H1 (cell line): ENCODE data around the gene PRDM10. TPM values are rescaled to one million over a fixed set of nuclear protein-coding genes. Genes with fewer than 3 reads are reported as not detected.

ENCODE experiments used
- CBX8 ChIP-seq: fragments of 300-800, 300-1000 bp; sonication (generic); IDR thresholded peaks from 2 replicates; pipeline ENCODE4 v1.7.1; 2016; ENCODE audit warnings: low read depth, low read length, borderline replicate concordance
- CEBPB ChIP-seq: IDR thresholded peaks from 2 replicates; pipeline ENCODE4 v1.6.1; 2012; ENCODE audit warnings: low read depth, low read length
- CHD7 ChIP-seq: fragments of 300-600 bp; sonication (generic); IDR thresholded peaks from 2 replicates; pipeline ENCODE4 v1.7.1; 2012; ENCODE audit warnings: low read length, moderate library complexity, mild to moderate bottlenecking, inconsistent platforms; ENCODE audit not compliant: insufficient replicate concordance
- NRF1 ChIP-seq: IDR thresholded peaks from 2 replicates; pipeline ENCODE4 v1.6.1; 2011; ENCODE audit warnings: mild to moderate bottlenecking, low read depth, low read length, improper control_type of control experiment
- RAD21 ChIP-seq, 2 experiments: IDR thresholded peaks in 1 of 2; conservative IDR thresholded peaks in 1 of 2; 2 replicates each; pipeline ENCODE4 v1.6.1; 2011; ENCODE audit warnings: low read depth in 2 of 2, low read length in 2 of 2, improper control_type of control experiment in 1 of 2, inconsistent platforms in 1 of 2, mild to moderate bottlenecking in 1 of 2, moderate library complexity in 1 of 2
- SIX5 ChIP-seq: IDR thresholded peaks from 2 replicates; pipeline ENCODE4 v1.6.1; 2011; ENCODE audit warnings: mild to moderate bottlenecking, low read depth, low read length
- polyA plus RNA-seq, 7 experiments: library from polyadenylated mRNA; depleted of rRNA in 3 of 7; stranded (reverse) in 5 of 7; unstranded in 2 of 7; fragments of >200 nt in 5 of 7; fragments of 200-250 nt in 2 of 7; gene quantifications; 1 replicate in 5 of 7; 2 replicates in 1 of 7; 4 replicates in 1 of 7; pipeline versions ENCODE4 v1.2.1 to v1.2.3, GENCODE V29; 2011 to 2013; ENCODE audit warnings: missing spikeins in 2 of 7, mixed read lengths in 2 of 7
- total RNA-seq: library from RNA; stranded (reverse); fragmentation: NEBNext Ultra II Directional; extraction: Animal tissue kit (Norgen Biotek cat#: 25700); gene quantifications from 2 replicates; pipeline ENCODE4 v1.2.1, GENCODE V29; 2021

The PRDM10 gene
- total and polyA plus RNA-seq, 2 of the 8 experiments (the other 6 are each of a cell fraction or from before 2014, with no cell fraction given) = 15.5 to 19.2 TPM

GRCh38 chr11:129987950-129988349 is 14.7 kb downstream of the PRDM10 start (continued):
- no peak for TF ChIP-seq CHD7
- TF ChIP-seq CBX8 = no peak
- TF ChIP-seq NRF1 = no peak
- no peak for TF ChIP-seq RAD21 (IDR thresholded peaks at IDR 0.05 in 1 of 2, conservative IDR thresholded peaks at IDR 0.05 in 1 of 2; ENCODE audit: low read depth in 2 of 2, low read length in 2 of 2)
- no peak for TF ChIP-seq SIX5
- no peak for TF ChIP-seq CEBPB
- TF ChIP-seq, all 59 proteins: peak for 0
